ENCODE data around the gene CACNA1S. TPM values are rescaled to one million over a fixed set of nuclear protein-coding genes. Genes with fewer than 3 reads are reported as not detected.

CACNA1S gene
- total and polyA plus RNA-seq, 2 of the 4 experiments (the other 2 are of a cell fraction): not detected

DNA sequence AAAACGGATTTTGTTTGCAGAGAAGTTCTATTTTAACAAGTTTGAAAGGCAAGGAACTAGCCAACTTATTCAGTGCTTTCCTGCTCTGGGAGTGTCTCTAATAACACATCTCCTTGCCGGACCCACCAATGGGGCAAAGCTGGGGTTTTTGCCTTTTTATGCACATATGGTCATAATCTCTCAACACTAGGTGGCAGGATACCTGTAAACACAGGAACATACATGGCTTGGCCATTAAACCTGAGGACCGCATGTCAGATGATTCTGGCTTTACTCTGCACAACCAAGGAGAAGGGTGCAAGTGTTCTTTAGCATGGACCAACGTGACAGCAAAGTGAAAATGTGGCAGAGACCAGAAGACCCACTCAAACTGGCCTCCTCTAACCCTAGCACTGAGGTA is 37.2 kb upstream of the CACNA1S start:
- Histone ChIP-seq H3K79me1 (ENCODE audit: low read depth in 1 of 2, low read length in 2 of 2) (peaks cover 15 to 39% of the 10 kb centered on the region in 2 experiments), H2AK5ac (ENCODE audit: low read depth, low read length) (no peak overlapping the region), H3K14ac (replicated peaks; ENCODE audit: low read depth, low read length) (no peak overlapping the region), H3K23ac (ENCODE audit: low read depth, low read length) (no peak overlapping the region), H4K8ac (ENCODE audit: low read depth in 2 of 2, low read length in 2 of 2) (no peak overlapping the region), H2AK9ac (replicated peaks; ENCODE audit: low read depth, low read length, poor library complexity) (no peak overlapping the region), H4K5ac (ENCODE audit: low read depth, low read length) (no peak overlapping the region), H3K18ac (ENCODE audit: low read depth, low read length) (no peak overlapping the region), H3K4me2 (ENCODE audit: low read depth, low read length) (no peak overlapping the region), H3K4me1 (ENCODE audit: control insufficient read depth, insufficient read depth, low read length) (no peaks in the 10 kb centered on the region), H3K9me1 (ENCODE audit: insufficient read depth, low read length) (peaks cover 4% of the 10 kb centered on the region; the same call in 1 of the 2 replicates), H2BK5ac (ENCODE audit: low read depth, low read length, poor library complexity, severe bottlenecking) (no peak overlapping the region), H3K36me3 (ENCODE audit: control insufficient read depth, insufficient read depth, low read length) (peaks cover 54% of the 10 kb centered on the region), H2BK20ac (ENCODE audit: low read depth, low read length) (no peak overlapping the region), H3K4ac (ENCODE audit: low read depth, low read length) (no peak overlapping the region), H3K9ac (ENCODE audit: low read depth, low read length) (no peak overlapping the region), H3K27me3 (ENCODE audit: control insufficient read depth, insufficient read depth, low read length) (no peaks in the 10 kb centered on the region), H3K27ac (ENCODE audit: insufficient read depth, low read length) (no peak overlapping the region), H2BK120ac (ENCODE audit: low read depth, low read length) (no peak overlapping the region), H4K91ac (ENCODE audit: insufficient read depth, low read depth, low read length) (no peak overlapping the region), H2BK15ac (ENCODE audit: low read depth, low read length) (no peak overlapping the region), H4K20me1 (ENCODE audit: insufficient read depth, low read length) (no peaks in the 10 kb centered on the region; the same call in 1 of the 2 replicates), H3K9me3 (ENCODE audit: control insufficient read depth, insufficient read depth, low read length) (no peaks in the 10 kb centered on the region), H3K4me3 (ENCODE audit: insufficient read depth, low read depth, low read length) (no peak overlapping the region), H3K56ac (ENCODE audit: extremely low read depth, insufficient read depth, low read length) (no peak overlapping the region), H2AFZ (replicated peaks; ENCODE audit: low read length, poor library complexity) (no peak overlapping the region)
- dilution Hi-C loops (cut with HindIII; ENCODE audit: low sequenced_read_pairs, unreplicated experiment): no loop called here
- ATAC-seq (ENCODE audit: low read depth) (no peak), DNase-seq (peak; percentile 44)
- ChIA-PET POLR2A (ENCODE audit: unreplicated experiment) (no interaction called here), CTCF (no interaction called here)
- TF ChIP-seq RAD21 (IDR thresholded peaks at IDR 0.05; ENCODE audit: low read length) (peak; percentile 43), SMC3 (IDR thresholded peaks at IDR 0.05; ENCODE audit: low read depth, low read length) (peak; percentile 55), NFE2L2 (IDR thresholded peaks at IDR 0.05; ENCODE audit: low read depth, low read length) (no peak), RCOR1 (IDR thresholded peaks at IDR 0.05; ENCODE audit: insufficient replicate concordance, low read length) (no peak)
- TF ChIP-seq, protein P1, sequence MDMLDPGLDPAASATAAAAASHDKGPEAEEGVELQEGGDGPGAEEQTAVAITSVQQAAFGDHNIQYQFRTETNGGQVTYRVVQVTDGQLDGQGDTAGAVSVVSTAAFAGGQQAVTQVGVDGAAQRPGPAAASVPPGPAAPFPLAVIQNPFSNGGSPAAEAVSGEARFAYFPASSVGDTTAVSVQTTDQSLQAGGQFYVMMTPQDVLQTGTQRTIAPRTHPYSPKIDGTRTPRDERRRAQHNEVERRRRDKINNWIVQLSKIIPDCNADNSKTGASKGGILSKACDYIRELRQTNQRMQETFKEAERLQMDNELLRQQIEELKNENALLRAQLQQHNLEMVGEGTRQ (IDR thresholded peaks at IDR 0.05; ENCODE audit: low read depth, low read length): no peak
- TF ChIP-seq, protein P2, sequence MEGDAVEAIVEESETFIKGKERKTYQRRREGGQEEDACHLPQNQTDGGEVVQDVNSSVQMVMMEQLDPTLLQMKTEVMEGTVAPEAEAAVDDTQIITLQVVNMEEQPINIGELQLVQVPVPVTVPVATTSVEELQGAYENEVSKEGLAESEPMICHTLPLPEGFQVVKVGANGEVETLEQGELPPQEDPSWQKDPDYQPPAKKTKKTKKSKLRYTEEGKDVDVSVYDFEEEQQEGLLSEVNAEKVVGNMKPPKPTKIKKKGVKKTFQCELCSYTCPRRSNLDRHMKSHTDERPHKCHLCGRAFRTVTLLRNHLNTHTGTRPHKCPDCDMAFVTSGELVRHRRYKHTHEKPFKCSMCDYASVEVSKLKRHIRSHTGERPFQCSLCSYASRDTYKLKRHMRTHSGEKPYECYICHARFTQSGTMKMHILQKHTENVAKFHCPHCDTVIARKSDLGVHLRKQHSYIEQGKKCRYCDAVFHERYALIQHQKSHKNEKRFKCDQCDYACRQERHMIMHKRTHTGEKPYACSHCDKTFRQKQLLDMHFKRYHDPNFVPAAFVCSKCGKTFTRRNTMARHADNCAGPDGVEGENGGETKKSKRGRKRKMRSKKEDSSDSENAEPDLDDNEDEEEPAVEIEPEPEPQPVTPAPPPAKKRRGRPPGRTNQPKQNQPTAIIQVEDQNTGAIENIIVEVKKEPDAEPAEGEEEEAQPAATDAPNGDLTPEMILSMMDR (conservative IDR thresholded peaks at IDR 0.05; ENCODE audit: low read depth, low read length): peak; percentile 44; the same call in 1 of the 2 replicates
- in situ Hi-C loops (cut with MboI; ENCODE audit: low sequenced_read_pairs): no loop called here
- no CpG with 5 or more reads among the region's 4 CpGs for WGBS, 2 experiments (ENCODE audit: extremely low coverage in 2 of 2, insufficient read length in 1 of 2)
- no TSS peak for BruUV-seq (replicated peaks)
- intact Hi-C loops (cut with micrococcal nuclease): loop anchor here (1.0 kb wide), 1 partner anchor 74 kb away; no protein-coding TSS in a partner anchor

Data from IMR-90 (cell line).